GM21717 (cell line): ENCODE measurements around the gene PLXNA4.

Source experiments
- ATAC-seq: cut with Tn5 transposase; IDR thresholded peaks from one replicate; pipeline ENCODE4 v1.9.1; 2021; ENCODE audit warnings: mild to moderate bottlenecking, moderate library complexity; ENCODE audit not compliant: unreplicated experiment

Gene PLXNA4

DNA sequence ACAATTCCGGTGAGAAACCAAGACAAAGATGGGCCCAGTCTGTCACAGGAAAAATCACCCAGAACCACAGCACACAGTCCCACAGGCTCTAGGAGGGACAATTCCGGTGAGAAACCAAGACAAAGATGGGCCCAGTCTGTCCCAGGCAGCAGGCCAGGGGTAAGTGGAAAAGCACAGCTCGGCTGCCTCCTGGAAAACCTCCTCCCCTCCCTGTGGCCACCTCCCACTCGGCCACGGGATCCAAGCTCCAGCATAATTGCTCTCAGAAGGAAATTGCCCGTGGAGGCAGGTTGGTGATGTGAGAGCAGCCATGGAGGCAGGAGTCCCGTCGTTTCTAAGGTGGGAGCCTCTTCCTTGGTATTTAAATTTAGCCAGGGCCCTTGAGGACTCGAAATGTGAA, 95.7 kb downstream of the PLXNA4 start:
- ATAC-seq = no peak

DNA sequence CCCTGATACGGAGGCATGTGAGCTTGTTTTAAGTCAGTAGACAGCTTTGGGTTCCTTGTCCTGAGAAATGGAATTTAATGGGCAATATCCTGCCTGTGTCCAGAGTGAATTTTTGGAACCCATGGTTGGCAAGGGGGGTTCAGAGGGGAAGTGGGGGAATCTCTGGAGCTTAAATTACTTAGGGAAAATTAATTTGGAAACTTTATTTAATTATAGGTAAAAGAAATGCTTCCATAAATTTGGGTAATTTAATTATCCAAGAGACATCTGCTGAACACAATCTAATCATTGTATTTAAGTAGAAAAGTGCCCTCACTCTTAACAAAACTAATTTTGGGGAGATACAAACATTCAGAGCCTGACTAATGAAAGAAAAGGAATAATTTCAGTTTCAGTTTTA, 99.7 kb downstream of the PLXNA4 start:
- ATAC-seq = no peak

- ATAC-seq = no peak
Observed at GRCh38 chr7:132475669-132476116, 100.6 kb downstream of the PLXNA4 start.

DNA sequence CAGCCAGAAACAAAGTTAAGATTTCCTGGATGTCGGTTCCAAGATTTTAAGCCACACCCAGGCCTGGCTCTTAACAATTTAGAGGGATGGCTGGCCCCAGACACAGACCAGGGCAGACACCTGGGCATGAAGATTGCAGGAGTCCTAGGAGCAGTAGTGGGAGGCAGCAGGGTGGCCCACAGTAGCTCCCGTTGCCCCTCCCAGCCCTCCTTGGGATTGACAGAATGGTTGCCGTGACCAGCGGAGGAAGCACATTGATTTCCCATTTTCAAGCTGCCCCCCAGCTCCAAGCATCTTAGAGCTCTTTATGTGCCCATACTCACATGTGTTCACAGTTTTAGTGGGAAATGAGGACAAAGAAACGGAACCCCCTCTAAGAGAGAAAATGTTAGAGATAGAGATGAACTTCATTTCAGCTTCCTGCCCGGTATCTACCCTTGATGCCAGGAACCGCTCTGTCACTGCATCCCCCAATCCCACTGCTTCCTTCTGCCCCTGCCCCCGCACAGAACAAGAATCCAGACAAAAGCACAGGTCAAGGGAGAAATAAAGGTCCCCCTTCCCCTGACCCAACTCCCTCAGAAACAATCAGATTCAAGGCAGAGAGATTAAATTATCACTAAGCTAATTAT, 101.1 kb downstream of the PLXNA4 start:
- no peak for ATAC-seq

- ATAC-seq = no peak
Observed at GRCh38 chr7:132472463-132473120, 103.7 kb downstream of the PLXNA4 start.

DNA sequence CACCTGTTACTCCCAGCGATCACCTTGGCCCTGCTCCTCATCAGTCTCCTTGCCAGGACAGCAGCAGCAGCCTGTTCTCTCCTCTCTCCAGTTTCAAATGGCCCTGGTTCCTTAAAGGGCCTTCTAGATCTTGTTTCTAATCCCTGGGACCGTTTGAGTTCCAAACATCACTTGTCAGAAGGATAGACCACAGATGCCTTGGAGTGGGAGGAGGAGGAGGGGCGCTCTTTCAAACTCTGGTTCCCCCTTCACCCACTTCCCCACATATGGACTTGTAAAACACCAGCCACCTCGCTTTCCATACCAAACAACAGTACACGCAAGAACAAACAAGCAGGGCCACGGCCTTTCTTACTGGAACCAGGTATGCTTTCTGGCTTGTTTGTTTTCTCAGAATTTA, 104.8 kb downstream of the PLXNA4 start:
- ATAC-seq = no peak

DNA sequence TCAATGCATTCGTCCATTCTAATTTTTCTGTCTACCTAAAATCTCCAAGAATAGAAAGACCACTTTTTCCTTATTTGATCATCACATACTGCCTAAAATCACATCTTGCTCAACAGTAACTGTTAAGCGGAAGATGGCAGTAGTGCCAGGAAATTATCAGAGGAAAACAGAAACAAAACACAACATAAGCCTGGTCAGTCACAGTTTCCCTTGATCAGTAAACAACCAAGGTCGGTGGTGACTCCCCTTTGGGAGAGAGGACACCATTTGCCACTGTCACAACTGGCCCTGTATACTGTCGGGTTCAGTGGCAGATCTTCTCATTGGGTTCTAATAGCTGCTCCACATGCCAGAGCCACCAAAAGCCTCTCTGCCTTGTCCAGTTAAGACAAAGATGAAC, 106.6 kb downstream of the PLXNA4 start:
- ATAC-seq = no peak

DNA sequence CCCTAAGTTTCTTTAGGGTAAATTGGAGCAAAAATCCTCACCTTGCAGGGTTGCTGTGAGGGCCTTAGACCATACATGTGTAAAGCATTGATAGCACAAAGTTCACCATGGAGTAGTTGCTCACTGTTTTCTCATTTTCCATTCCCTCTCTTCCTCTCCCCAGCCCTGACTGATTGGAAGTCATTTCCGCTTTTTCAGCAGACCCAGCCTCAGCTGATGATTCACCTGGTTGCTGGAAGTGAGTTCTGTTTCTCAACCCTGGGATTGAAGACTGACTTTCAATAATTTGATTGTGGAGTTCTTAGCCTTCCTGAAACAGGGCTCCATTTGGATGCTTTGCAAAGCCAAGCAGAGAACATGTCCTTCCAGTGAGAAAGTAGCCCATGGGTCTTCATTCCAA, 107.0 kb downstream of the PLXNA4 start:
- ATAC-seq = no peak

GRCh38 chr7:132466367-132466766, 109.9 kb downstream of the PLXNA4 start:
- ATAC-seq = no peak

DNA sequence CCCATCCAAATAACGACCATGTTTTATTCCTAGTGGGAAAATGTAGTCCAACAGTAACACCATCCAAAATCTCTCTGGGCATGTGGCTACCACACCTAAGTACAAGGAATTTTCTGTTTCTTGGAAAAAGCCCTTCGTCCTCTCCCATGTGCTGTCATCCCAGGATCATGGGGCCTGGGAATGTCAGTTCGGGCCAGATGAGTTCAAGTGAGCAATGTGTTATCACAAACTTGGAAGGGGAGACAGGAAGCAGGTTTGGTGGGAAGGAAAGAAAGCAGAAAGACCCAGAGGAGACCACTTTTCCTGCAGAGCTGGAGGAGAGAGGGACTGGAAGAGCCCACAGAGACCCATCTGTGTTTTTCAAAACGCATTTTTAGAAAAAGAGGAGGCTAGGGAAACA, 110.8 kb downstream of the PLXNA4 start:
- ATAC-seq = no peak

- ATAC-seq = no peak
Observed at GRCh38 chr7:132464740-132465139, 111.5 kb downstream of the PLXNA4 start.

DNA sequence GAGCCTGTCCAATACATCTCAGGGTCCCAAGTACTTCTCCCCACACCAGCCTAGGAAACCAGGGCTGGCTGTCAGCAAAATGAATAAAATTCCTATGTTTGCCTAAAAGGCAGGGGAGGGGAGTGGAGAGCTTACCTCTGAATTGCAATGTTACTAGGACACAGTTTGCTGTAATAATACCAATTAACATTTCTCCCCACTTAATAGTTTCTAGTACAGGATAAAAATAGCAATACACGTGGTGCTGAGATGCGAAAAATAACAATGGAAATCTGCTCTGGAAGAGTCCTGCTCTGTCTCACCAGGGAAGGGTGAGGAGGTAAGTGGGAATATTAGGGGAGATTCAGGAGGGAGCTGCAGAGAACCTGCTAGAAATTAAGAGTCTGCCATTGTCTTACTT, 112.3 kb downstream of the PLXNA4 start:
- no peak for ATAC-seq

DNA sequence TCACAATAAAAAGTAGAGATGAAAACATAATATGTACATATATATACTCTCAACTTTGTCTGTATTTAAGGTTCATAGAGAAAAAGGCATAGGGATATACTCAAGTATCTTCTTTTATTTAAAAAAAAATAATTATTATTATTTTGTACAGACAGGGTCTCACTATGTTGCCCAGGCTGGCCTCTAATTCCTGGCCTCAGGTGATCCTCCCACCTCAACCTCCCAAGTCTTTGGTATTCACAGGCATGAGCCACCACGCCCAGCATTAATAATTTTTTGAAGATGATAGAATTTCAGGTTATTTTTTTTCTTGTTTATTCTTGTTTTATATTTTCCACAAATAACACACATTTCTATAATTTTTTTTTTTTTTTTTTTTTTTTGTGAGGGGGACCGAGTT, 113.8 kb downstream of the PLXNA4 start:
- ATAC-seq = no peak

- ATAC-seq = no peak
Observed at GRCh38 chr7:132461032-132461592, 115.2 kb downstream of the PLXNA4 start.

GRCh38 chr7:132458729-132459128, 117.5 kb downstream of the PLXNA4 start:
- no peak for ATAC-seq

DNA sequence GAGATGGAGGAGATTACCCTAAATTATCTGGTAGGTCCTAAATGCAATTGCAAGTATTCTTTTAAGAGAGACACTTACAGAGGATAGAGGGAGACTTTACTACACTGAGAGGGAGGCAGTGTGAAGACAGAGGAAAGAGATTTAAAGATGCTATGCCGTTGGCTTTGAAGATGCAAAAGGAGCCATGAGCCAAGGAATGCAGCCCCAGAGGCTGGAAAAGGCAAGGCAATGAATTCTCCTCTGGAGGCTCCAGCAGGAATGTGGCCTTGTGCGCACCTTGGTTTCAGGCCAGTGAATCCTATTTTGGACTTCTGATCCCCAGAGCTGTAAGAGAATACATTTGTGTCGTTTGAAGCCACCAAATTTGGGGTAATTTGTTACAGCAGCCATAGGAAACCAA, 118.6 kb downstream of the PLXNA4 start:
- ATAC-seq = no peak

- no peak for ATAC-seq
Observed at GRCh38 chr7:132456418-132456817, 119.9 kb downstream of the PLXNA4 start.

DNA sequence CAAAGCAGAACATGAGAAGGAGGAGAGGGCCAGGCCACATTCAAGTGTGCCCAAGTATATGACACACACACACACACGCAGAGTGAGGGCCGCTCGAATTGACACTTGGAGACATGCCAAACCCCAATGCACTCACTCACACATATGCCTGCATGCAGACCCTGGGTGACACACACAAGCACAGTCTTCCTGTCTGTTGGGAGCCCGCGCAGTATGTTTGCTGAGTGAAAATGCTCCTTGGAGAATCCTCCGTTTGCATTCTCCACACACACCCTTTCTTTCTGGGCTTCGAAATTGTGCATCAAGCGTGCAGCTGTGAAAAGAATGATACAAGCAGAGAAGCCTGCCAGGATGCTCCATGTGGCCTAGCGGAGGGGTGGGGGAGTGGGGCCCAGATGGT, 120.9 kb downstream of the PLXNA4 start:
- ATAC-seq = no peak

DNA sequence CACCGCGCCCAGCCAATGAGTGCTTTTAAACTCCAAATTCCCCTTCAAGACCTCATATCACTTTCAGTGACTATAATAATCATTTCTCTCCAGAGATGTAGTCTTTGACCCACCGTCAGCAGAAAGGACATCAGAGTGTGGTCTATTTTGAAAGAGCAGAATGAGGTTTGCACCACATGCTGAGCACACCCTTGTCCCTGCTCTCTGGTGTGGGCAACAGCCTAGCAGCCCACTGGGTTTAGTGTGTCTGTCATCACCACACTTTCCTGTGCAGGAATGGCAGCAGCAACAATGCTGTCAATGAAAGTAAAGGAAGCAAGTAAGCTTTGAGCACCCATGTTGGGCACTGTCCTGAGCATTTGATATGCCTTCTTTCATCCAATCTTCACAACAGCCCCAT, 122.4 kb downstream of the PLXNA4 start:
- ATAC-seq = no peak

- no peak for ATAC-seq
Observed at GRCh38 chr7:132451161-132451560, 125.1 kb downstream of the PLXNA4 start.

DNA sequence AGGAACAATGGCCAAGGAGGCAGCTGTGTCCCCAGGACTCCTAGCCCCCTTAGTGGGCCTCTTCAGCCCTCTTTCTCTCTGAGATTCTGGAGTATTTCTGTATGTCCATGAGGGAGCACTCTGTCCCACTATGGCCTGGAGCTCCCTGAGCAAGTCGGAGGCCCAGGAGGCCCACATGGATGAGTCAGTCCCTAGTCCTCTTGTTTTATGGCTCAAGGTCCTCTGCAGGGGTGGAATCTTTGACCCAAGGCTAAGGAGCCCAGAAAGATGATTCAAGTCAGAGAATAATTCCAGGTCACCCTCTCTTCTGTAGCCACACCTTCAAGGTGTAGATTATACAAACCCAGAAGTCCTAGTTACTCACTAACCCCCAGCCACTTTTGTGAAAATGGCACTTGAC, 125.6 kb downstream of the PLXNA4 start:
- no peak for ATAC-seq

DNA sequence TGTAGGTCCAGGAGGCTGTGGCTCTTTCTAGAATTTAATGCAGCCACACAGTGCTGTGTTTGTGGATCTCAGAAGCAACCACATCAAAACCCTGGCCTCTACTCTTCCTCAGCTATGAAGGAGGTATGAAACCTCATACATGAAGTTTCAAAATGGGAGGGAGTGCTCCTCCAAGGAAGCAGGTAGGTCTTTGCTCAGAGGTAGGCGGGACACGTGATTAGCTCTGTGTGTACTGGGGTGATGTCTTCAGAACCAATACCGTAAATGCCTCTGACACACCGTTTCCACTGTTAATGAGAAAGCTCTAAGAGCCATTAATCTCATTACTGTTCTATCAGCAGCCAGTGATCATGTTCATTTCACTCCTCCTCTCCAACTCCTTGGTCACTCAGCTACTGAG, 126.1 kb downstream of the PLXNA4 start:
- no peak for ATAC-seq
